GM19468 (cell line): ENCODE measurements around the gene NXT1.

Experiments
- ATAC-seq: cut with Tn5 transposase; IDR thresholded peaks from one replicate; pipeline ENCODE4 v1.9.1; 2021; ENCODE audit warnings: mild to moderate bottlenecking, moderate library complexity, moderate number of reproducible peaks; ENCODE audit not compliant: unreplicated experiment; ENCODE audit errors: extremely low read depth

The NXT1 gene

GRCh38 chr20:23358563-23358906, 7.9 kb downstream of the NXT1 start:
- ATAC-seq: no peak

DNA sequence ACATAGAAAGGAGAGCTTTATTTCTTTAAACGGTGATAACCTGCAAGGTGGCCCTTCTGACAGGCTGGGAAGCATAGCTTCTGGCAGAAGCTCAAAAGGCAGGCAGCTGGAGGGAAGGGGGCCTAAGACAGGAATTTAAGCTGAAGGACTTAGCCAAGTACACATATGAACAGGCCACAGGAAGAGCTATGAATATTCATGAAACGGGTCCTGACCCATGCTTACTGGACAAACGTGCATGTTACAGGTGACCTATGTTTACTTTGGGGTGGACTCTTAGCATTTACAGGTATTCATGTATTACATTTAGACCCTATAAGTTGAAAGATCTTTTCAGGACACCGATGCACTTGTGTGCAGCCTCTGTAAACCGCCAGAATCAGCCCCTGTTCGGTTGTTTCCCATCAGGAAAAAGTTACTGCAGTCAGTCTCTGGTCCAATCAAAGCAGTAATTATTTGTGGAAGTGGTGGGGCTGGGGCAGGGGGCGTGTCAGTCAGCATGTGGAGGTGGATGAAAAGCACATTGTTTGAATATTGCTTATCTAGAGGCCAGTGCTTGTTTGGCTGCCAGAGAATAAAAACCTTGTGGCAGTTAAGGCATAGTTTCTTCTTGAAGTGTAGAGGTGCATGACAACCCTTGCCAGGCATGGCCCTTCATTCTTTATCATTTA, 8.5 kb downstream of the NXT1 start:
- ATAC-seq: no peak

DNA sequence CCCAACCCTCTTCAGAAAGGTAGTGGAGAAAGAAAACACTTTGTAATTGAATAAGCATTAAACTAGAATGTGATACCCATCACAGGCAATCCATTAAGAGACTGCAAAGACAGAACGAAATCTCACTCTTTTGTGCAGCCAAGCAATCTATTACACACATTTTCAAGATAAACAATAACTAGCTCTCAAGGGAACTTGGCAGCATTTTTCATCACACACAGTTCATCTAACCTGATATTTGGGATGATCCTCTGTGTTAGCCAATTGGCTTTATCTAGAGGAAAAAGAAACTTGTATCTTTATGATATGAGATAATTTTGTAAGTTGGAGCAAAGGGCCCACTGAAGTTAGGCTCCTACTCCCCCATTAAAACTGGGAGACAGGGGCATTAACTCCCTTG, 9.9 kb downstream of the NXT1 start:
- no peak for ATAC-seq

DNA sequence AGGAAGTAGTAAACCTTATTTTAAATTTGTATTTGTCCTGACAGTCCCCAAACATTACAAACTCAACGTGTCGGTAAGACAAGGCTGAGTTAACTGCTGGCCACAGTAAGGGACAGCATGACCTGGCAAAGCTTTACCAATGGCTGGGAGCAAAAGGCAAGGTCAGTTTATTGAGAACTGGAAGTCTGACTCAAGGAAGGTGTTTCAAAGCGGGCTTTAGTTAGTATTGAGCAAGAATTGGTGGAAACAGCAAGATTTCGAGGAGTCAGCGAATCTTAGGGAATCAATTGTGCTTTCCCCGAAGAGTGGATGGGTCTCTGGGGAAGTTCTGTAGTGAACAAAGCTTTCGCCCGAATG, 10.5 kb downstream of the NXT1 start:
- ATAC-seq: no peak

GRCh38 chr20:23361476-23362391, 11.1 kb downstream of the NXT1 start, which contains the start of gene GZF1:
Gene GZF1 (plus strand): TSS chr20:23362182. CDS start chr20:23364384, 2,202 bp downstream.
- peak; percentile 50 for ATAC-seq

GRCh38 chr20:23362392-23363256, 12.0 kb downstream of the NXT1 start:
- ATAC-seq: no peak

GRCh38 chr20:23363257-23363649, 12.7 kb downstream of the NXT1 start:
- ATAC-seq: no peak

- ATAC-seq: no peak
These were observed 15.0 kb downstream of the NXT1 start for GRCh38 chr20:23365390-23366165.

DNA sequence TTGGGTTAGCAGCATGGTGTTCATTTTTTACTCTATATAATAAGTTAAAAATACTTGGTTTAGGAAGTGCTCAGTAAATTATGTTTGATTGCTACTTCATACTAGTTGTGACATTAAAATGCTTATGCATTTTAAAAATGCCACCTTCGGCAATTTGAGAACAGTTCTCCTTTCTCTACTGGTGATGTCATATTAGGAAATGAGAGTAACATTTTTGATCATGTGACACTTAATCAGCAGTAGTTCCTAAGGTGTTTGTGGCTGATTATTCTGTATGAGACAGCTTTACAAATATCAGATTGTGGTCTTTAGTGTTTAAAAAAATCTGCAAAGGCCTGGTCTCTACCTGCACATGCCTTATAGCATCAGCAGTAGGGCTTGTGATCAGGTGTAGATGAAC, 15.8 kb downstream of the NXT1 start:
- no peak for ATAC-seq

GRCh38 chr20:23367770-23368169, 17.2 kb downstream of the NXT1 start:
- ATAC-seq: no peak

DNA sequence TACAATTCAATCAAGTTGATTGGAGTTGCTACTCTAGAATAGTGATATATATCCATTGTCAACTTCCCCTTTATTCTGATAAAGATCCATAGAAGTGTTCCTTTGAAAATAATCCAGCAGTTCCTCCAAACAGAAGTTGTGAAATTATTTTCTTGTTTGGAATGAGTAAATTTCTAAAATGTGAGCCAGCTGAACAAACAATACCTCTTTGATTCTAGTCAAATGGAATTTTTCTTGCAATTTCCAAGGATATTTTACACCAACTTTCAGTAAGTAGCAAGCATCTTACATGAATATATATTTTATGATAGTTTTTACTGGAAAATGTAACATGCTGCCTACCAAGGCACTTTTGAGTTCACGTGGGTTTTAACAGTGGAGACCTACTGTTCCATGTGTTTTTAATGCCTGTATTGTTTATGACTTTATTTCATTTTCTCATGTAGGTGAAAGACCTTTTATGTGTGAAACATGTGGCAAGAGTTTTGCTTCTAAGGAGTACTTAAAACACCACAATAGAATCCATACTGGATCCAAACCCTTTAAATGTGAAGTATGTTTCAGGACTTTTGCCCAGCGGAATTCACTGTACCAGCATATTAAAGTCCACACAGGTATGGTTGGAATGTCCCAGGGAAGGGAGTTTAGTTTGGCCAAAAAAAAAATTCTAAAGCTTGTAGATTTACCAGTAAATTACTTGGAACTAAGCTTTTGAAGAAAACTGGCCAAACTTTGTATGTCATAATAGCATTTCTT, 17.9 kb downstream of the NXT1 start:
- no peak for ATAC-seq

DNA sequence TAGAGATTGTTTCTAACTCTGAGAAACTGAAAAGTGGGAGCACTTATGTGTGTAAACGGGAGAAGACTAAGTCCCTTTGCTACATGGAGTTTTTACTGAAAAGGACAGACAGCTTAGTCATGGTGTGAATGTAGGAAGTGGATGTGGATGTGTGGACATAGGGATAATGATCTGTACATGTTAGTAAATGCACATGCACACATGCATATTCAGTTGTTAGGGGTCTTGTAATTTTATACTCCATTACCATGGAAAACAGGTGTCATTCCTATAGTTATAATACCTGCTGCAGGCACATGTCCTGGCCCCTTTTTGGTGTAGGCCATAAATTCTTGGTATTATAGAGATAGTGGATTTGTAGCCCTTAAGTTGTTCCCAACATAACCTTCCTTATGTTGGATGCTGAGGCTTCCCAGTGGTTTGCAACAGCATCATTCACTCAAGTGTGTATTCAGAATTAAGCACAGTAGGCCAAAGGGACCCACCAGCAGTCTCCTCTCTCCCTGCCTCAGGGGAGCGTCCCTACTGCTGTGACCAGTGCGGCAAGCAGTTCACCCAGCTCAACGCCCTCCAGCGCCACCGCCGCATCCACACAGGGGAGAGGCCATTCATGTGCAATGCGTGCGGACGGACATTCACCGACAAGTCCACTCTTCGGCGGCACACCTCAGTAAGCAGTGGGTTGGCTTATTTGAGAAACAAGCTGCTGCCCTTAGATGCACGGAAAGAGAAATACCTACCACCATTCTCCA, 18.7 kb downstream of the NXT1 start:
- ATAC-seq: no peak

DNA sequence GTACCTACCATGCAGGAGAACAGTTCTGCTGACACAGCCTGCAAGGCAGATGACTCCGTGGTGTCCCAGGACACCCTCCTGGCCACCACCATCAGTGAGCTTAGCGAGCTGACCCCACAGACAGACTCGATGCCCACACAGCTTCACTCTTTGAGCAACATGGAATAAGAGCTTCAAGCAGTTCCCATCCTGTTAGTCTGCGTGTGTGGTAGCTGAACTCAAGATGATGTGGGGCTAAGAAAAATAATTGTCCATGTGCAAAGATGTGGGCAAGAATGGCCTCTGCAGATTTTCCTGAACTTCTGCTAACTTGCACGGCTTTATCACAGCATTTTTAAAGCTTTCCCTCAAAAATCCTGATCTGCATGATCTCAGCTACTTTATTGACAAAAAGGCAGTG, 19.7 kb downstream of the NXT1 start:
- ATAC-seq: no peak

- ATAC-seq: no peak
These were observed 20.3 kb downstream of the NXT1 start for GRCh38 chr20:23370873-23371272.

GRCh38 chr20:23371496-23371895, 20.9 kb downstream of the NXT1 start:
- no peak for ATAC-seq

- no peak for ATAC-seq
These were observed 23.9 kb downstream of the NXT1 start for GRCh38 chr20:23374441-23374840.

- ATAC-seq: no peak
These were observed 25.2 kb downstream of the NXT1 start for GRCh38 chr20:23375827-23376226.

- ATAC-seq: no peak
These were observed 29.2 kb downstream of the NXT1 start for GRCh38 chr20:23379772-23380171.

DNA sequence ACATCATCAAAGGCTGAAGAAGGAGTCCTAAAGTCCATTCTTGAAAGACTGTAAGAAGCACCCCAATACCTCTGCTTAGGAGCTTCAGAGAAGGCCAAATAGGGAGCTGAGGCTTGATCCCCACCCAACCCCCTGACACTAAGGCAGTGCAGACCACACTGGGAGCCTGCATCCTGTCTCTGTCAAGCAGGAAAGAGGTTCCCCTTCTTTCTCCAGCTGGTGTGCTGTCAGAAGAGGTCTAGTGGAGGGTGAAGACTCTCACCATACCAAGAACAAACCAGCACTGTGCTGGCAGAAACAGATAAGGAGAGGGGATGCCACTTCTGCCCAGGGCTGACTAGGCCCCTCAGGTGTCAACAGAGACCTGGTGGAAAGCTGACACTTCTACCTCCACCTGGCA, 31.3 kb downstream of the NXT1 start:
- no peak for ATAC-seq
